GM18867 (cell line): ENCODE measurements around the gene EIF1AD.
"Not testable (repeated sequence)": the region's sequence is repeated elsewhere in the genome, so short reads cannot be mapped to it uniquely, and the experiment has no call there.

Experiments used
- ATAC-seq: cut with Tn5 transposase; IDR thresholded peaks from one replicate; pipeline ENCODE4 v1.9.1; 2021; ENCODE audit warnings: mild to moderate bottlenecking, moderate library complexity; ENCODE audit not compliant: unreplicated experiment

The EIF1AD gene

DNA sequence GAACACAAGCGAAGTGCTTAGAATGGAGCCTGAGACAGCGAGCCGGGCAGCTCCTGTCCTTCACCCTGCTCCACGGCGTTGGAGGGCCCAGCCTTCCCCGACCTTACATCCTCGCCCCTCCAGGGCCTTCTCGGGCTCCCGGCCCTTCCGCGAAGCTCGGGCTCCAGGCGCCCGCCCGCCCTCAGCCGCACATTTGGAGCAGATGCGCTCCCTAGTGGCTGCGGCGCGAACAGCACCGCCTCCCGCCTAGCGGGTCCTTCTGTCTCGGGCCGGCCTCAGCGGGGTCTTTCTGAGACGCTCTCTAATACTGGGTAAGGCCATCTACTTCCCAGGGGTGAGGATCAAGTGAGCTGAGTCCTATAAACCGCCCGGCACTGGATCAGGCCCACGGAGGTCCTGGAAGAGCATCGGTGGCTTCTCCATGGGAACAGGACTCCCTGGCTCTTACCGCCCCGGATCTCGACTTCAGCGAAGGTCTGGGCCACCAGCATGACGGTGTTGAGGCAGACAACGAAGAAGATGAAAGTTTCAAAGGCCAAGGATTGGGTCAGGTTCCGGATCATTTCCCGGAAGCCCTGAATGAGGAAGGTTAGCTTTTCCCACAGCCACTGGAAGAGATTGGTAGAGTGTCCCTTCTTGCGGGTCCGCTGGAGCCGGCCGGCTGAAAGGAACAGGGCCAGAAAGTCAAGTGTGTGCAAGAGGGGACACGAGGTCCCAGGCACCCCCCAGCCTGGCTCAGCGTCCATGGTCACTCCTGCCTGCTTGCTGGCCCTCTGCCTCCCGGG, 20.6 kb upstream of the EIF1AD start:
- peak; percentile 50 for ATAC-seq

DNA sequence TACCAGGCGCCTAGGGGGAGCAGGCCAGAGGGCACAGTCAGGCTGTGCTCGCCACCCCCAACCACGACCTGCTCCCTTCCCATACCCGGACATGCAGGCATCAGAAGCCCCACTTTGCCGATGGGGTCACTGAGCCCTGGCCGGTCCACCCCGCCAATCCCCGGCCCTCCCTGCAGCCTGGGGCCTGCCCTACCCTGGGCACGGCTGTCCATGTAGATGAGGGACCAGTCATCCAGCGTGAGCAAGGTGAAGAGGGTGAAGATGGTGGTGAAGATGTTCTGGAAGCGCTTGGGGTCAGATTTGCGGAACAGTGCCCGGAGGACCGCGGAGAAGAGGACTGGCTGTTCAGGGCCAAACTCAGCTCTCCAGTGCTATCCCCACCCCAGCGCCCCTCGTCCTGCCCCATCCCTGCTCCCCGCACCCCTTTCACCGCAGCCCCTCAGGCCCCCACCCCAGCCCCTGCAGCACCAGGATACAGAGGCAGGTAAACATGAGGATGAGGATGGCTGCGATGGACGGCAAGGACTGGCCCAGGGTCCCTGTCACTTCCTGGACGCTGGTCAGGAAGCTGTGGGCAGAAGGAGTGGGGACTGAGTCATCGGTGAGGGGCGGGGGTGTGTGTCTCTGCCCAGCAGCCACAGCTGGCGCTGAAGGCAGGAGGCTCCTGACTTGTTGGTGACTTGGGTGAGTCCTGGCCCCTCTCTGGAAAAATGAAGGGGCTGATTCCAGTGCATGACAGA, 18.8 kb upstream of the EIF1AD start:
- no peak for ATAC-seq

GRCh38 chr11:66020212-66020611, 18.3 kb upstream of the EIF1AD start:
- no peak for ATAC-seq

- no peak for ATAC-seq
These were observed 15.4 kb upstream of the EIF1AD start for GRCh38 chr11:66017321-66017720.

DNA sequence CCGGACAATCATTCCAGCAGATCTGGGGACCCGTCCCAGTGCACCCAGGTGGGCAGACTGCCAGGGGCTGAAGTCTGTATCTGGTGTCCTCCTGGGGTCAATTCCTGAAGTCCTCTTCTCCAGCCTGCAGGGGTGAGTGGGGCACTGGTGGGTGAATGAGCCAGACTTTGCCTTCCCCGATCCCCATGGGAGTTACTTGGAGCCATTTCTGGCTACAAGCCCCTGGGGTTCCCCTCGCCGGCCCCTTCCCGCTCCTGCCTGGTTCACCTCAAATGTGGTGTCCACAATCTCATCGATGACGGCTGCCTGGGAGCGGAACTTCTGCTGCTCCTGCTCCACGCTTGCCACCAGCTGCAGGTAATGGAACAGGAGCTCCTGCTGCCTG, 14.8 kb upstream of the EIF1AD start:
- no peak for ATAC-seq

GRCh38 chr11:66015936-66016792, 14.2 kb upstream of the EIF1AD start:
- no peak for ATAC-seq

DNA sequence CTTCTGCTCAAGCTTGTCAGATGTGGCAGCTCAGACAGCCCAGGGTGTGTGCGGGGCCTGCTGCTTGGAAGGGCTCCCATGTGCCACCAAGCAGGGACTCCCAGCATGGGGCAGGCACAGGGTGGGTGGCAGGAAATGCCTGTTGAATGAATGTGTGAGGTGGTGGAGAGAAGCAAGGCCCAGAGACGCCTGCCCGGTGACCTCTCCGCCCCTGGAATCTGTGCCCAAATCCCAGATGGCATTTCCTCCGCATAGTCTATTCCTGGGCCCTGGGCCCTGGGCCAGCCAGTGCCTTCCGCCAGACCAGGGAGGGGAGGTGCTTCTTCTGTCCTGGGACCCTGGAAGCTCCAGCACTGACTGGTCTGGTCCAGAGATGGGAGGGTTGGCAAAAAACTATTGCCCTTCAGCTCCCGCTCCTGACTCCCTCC, 13.5 kb upstream of the EIF1AD start:
- no peak for ATAC-seq

DNA sequence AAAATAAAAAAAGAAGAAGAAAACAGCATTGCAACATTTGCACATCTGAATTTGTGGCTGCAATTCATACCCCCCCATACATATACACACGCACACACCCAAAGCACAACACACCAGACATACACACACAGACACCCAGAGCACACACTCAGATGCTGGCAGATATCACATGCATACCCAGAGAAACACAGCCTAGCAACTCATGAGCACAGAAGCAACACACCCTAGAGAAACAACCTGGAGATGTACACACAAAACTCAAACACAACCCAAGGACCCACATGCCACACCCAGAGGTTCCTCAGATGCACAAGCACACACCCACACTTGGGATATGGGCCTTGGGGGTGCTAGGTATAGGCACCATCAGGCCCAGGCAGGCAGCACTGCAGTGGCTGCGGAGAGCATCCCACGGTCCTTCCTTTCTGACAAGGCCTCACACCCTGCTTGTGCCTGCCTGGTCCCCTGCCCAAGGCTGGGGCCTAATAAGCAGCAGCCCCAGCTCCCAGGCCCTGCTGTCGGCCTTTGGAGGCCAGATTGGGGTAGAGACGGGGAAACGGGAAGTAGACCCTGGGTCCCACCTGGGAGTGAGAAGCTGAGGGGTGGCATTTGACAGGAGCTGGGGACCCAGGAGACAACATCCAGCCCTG, 13.0 kb upstream of the EIF1AD start:
- ATAC-seq, result no peak

GRCh38 chr11:66013762-66014100, 11.8 kb upstream of the EIF1AD start:
- no peak for ATAC-seq

DNA sequence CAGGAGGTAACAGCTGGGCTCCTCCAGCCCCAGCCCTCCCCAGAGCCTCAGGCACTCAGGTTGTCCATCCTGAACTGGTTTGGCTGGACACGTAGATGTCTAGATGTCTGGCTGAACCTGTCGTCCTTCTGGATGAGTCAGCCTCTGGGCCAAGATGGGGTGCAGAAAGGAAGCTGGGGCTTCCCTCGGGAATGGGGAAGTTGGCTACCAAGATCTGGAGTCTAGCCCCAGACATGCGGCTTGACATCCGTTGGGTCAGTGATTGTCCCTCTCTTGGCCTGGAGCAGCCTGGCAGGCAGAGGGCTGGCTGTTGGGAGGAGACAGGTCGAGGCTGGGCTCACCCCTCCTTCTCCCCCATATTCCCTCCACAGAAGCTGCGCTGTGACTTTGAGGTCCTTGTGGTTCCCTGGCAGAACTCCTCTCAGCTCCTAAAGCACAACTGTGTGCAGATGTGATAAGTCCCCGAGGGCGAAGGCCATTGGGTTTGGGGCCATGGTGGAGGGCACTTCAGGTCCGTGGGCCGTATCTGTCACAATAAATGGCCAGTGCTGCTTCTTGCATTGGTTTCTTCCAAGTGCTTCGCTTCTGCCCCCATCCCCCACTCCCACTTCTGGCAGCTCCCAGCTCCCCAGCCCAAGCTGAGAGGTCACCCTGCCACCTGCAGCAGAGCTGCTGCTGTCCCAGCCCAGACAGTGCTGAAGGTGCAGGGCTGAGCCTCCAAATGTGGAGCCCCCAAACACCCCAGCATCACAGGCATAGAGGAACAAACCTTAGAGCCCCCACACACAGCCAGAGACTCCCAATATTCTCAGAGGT, 11.2 kb upstream of the EIF1AD start:
- no peak for ATAC-seq

GRCh38 chr11:66012371-66012945, 10.5 kb upstream of the EIF1AD start:
- no peak for ATAC-seq

DNA sequence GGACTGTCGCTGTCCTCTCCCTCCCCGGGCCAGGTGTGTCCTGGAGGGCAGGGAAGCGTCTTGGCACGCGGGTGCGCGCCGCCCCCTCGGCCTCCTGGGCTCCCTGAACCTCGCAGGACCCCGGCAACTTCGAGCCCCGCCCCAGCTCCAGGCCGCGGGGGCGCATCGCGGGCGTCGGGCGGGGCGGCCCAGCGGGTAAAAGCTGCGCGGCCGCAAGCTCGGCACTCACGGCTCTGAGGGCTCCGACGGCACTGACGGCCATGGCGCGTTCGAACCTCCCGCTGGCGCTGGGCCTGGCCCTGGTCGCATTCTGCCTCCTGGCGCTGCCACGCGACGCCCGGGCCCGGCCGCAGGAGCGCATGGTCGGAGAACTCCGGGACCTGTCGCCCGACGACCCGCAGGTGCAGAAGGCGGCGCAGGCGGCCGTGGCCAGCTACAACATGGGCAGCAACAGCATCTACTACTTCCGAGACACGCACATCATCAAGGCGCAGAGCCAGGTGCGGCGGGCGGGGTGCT, 9.9 kb upstream of the EIF1AD start, which contains the start of gene CST6:
TSS of gene CST6 (plus strand) at position 224 of the 519 bp plus-strand sequence. CDS start at position 261, 37 bp downstream.
- no peak for ATAC-seq

DNA sequence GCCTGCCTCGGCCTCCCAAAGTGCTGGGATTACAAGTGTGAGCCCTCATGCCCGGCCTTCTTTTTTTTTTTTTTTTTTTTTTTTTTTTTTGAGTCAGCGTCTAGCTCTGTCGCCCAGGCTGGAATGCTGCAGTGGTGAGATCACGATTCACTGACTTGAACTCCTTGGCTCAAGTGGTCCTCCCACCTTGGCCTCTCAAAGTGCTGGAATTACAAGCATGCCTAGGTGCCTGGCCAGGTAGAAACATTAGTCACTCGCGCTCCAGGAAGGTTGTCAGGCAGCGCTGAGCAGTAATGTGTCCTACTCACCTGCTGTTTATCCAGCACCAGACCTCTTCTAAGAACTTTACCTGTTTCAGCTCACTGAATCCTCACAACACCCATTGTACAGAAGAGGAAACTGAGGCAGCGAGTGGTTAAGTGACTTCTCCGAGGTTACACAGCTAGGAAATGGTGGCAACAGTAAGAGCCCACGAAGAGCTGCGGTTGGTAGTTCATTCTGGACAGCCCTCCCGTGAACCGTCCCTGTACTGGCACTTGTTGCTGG, 9.4 kb upstream of the EIF1AD start:
- ATAC-seq, result no peak

GRCh38 chr11:66010036-66010435, 8.1 kb upstream of the EIF1AD start:
- ATAC-seq, result not testable (repeated sequence)

DNA sequence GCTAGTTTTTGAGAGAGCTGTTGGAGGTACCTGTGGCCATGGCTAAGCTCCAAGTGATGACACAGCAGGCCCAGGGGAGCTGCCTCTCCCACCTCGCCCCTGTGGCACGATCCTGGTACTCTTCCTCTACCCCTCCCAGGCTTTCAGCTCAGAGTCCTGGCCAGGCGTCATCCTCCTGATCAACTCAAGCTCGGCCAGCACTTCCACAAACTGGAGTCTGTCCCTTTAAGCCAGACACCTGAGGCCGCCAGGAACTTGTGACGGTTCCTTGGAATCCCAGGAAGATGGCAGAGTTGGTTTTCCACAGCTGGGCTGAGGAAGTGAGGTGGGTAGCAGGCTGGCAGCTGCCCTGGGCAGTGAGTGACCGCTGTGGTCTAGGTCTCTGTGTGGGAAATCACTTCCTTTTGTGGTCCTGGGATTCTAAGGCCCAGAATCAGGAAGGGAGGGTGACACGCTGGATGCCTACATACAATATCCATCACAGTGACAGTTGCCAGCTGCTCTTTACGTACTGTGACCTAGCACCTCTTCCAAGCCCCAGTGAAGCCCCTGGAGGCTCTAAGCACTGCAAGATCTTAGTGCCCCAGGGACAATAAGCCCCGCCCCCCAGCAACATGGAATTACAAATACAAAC, 6.6 kb upstream of the EIF1AD start:
- ATAC-seq, result no peak

- ATAC-seq, result no peak
These were observed 6.1 kb upstream of the EIF1AD start for GRCh38 chr11:66008095-66008467.

GRCh38 chr11:66007201-66007634, 5.3 kb upstream of the EIF1AD start:
- ATAC-seq, result no peak

GRCh38 chr11:66006891-66007176, 4.9 kb upstream of the EIF1AD start:
- no peak for ATAC-seq
